Measurements from ENCODE around the gene RNASE12.
A peak's percentile ranks its signal among the peaks of the same experiment; 100 is the strongest.

Gene RNASE12

DNA sequence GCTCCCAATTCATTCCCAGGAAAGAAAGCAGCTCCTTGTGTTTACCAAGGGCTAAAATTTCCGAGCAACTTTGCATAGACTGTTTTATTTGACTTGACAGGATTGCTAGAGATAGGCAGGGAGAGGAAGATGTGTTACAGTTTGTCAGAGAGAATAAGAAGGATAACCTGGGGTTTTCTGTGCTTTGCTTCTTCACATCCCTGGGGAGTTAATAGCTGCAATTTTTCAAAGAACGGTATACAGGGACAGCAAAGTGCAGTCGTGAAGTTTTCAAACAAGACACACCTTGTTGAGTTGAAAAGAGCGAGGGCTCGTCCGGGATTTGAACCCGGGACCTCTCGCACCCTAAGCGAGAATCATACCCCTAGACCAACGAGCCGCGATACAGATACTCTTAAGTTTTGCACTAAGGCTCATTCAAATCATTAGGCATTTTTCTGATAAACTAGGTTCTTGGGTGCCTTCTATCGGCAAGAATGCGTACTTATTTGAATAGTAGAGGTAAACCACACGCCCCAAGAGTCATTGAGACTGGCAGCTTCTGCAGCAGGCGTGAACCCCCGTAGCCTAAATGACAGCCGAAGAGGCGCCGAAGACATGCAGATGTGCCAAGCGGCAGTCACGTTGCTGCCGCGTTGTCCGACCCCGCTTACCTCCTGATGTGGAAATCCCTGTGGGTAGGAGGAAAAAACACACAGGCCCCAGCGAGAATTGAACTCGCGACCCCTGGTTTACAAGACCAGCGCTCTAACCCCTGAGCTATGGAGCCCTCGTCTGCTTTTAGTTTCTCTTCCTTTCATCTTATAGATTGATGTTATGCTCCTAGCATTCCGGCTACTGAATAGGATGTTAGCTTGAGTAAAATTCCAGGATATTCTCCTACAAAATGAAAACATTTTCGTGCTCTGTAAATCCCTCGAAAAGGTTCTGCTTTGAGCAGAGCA, 22.2 kb upstream of the RNASE12 start (continued):
- TF ChIP-seq, protein P1, sequence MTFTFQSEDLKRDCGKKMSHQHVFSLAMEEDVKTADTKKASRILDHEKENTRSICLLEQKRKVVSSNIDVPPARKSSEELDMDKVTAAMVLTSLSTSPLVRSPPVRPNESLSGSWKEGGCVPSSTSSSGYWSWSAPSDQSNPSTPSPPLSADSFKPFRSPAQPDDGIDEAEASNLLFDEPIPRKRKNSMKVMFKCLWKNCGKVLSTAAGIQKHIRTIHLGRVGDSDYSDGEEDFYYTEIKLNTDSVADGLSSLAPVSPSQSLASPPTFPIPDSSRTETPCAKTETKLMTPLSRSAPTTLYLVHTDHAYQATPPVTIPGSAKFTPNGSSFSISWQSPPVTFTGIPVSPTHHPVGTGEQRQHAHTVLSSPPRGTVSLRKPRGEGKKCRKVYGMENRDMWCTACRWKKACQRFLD (tag by site-specific recombination; IDR thresholded peaks at IDR 0.05): no peak
- TF ChIP-seq ZNF514 (tag by site-specific recombination; IDR thresholded peaks at IDR 0.05): no peak
- TF ChIP-seq, protein P2, sequence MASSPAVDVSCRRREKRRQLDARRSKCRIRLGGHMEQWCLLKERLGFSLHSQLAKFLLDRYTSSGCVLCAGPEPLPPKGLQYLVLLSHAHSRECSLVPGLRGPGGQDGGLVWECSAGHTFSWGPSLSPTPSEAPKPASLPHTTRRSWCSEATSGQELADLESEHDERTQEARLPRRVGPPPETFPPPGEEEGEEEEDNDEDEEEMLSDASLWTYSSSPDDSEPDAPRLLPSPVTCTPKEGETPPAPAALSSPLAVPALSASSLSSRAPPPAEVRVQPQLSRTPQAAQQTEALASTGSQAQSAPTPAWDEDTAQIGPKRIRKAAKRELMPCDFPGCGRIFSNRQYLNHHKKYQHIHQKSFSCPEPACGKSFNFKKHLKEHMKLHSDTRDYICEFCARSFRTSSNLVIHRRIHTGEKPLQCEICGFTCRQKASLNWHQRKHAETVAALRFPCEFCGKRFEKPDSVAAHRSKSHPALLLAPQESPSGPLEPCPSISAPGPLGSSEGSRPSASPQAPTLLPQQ (tag by site-specific recombination; IDR thresholded peaks at IDR 0.05): peak; percentile 89
- TF ChIP-seq, protein P3, sequence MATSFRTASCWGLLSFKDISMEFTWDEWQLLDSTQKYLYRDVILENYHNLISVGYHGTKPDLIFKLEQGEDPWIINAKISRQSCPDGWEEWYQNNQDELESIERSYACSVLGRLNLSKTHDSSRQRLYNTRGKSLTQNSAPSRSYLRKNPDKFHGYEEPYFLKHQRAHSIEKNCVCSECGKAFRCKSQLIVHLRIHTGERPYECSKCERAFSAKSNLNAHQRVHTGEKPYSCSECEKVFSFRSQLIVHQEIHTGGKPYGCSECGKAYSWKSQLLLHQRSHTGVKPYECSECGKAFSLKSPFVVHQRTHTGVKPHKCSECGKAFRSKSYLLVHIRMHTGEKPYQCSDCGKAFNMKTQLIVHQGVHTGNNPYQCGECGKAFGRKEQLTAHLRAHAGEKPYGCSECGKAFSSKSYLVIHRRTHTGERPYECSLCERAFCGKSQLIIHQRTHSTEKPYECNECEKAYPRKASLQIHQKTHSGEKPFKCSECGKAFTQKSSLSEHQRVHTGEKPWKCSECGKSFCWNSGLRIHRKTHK (tag by site-specific recombination; IDR thresholded peaks at IDR 0.05): no peak
- no peak for TF ChIP-seq ZNF214 (tag by site-specific recombination; IDR thresholded peaks at IDR 0.05; ENCODE audit: borderline replicate concordance)
- TF ChIP-seq YY2 (tag by site-specific recombination; IDR thresholded peaks at IDR 0.05): no peak
- peak; percentile 55; the same call in 1 of the 2 replicates for TF ChIP-seq ZFP37 (tag by site-specific recombination; IDR thresholded peaks at IDR 0.05)
- 0 out of 2 replicates have a peak, but pooled peaks have one; percentile 21 for TF ChIP-seq SP2 (tag by site-specific recombination; IDR thresholded peaks at IDR 0.05)
- peak; percentile 82 for TF ChIP-seq ZBTB17 (tag by site-specific recombination; IDR thresholded peaks at IDR 0.05)
- no peak for TF ChIP-seq ZNF404 (tag by site-specific recombination; IDR thresholded peaks at IDR 0.05)
- TF ChIP-seq ZNF416 (tag by site-specific recombination; IDR thresholded peaks at IDR 0.05): no peak
- TF ChIP-seq ZNF654 (tag by site-specific recombination; IDR thresholded peaks at IDR 0.05; ENCODE audit: low read depth): peak; percentile 13; the same call in 1 of the 2 replicates
- TF ChIP-seq TRIM28 (IDR thresholded peaks at IDR 0.05; ENCODE audit: borderline replicate concordance, low read length): peak; percentile 90
- peak; percentile 96 for TF ChIP-seq ZBTB8A (tag by site-specific recombination; IDR thresholded peaks at IDR 0.05)
- TF ChIP-seq ZFHX2 (tag by site-specific recombination; conservative IDR thresholded peaks at IDR 0.05): no peak
- TF ChIP-seq WT1 (tag by site-specific recombination; IDR thresholded peaks at IDR 0.05): no peak; the same call in 1 of the 2 replicates
- no peak for TF ChIP-seq ZNF223 (tag by site-specific recombination; IDR thresholded peaks at IDR 0.05)
- peak; percentile 70 for TF ChIP-seq IKZF3 (tag by site-specific recombination; IDR thresholded peaks at IDR 0.05)
- no peak for TF ChIP-seq ZNF645 (tag by site-specific recombination; IDR thresholded peaks at IDR 0.05)
- TF ChIP-seq, protein P4, sequence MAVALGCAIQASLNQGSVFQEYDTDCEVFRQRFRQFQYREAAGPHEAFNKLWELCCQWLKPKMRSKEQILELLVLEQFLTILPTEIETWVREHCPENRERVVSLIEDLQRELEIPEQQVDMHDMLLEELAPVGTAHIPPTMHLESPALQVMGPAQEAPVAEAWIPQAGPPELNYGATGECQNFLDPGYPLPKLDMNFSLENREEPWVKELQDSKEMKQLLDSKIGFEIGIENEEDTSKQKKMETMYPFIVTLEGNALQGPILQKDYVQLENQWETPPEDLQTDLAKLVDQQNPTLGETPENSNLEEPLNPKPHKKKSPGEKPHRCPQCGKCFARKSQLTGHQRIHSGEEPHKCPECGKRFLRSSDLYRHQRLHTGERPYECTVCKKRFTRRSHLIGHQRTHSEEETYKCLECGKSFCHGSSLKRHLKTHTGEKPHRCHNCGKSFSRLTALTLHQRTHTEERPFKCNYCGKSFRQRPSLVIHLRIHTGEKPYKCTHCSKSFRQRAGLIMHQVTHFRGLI (tag by site-specific recombination; IDR thresholded peaks at IDR 0.05): no peak
- peak; percentile 94 for TF ChIP-seq KLF8 (tag by site-specific recombination; IDR thresholded peaks at IDR 0.05)
- no peak; the same call in 1 of the 2 replicates for TF ChIP-seq MZF1 (tag by site-specific recombination; IDR thresholded peaks at IDR 0.05; ENCODE audit: borderline replicate concordance)
- TF ChIP-seq ZNF140 (tag by site-specific recombination; IDR thresholded peaks at IDR 0.05): no peak
- TF ChIP-seq MEIS1 (CRISPR knock-in tag; IDR thresholded peaks at IDR 0.05; ENCODE audit: borderline replicate concordance): no peak
- TF ChIP-seq SETDB1 (IDR thresholded peaks at IDR 0.05; ENCODE audit: insufficient read length, low read length): no peak
- peak; percentile 23; the same call in 1 of the 2 replicates for TF ChIP-seq KLF1 (tag by site-specific recombination; IDR thresholded peaks at IDR 0.05)
- no peak; the same call in 1 of the 2 replicates for TF ChIP-seq FEZF1 (tag by site-specific recombination; IDR thresholded peaks at IDR 0.05)
- peak; percentile 81 for TF ChIP-seq ZBTB44 (tag by site-specific recombination; IDR thresholded peaks at IDR 0.05)
- TF ChIP-seq ZNF747 (tag by site-specific recombination; IDR thresholded peaks at IDR 0.05): no peak
- peak; percentile 5; the same call in 1 of the 2 replicates for TF ChIP-seq ZNF426 (tag by site-specific recombination; IDR thresholded peaks at IDR 0.05)
- no peak for TF ChIP-seq ZNF707 (tag by site-specific recombination; IDR thresholded peaks at IDR 0.05)
- TF ChIP-seq SCRT2 (tag by site-specific recombination; IDR thresholded peaks at IDR 0.05): peak; percentile 62

All from HEK293 (cell line).